Prostate gland (tissue), 2 donors: ENCODE results near the gene ANKRD11.

Experiments used
- CTCF ChIP-seq, 4 experiments: fragments of 200-600 bp in 2 of 4; fragments of 450-650 bp in 2 of 4; sonication (generic) in 2 of 4; IDR thresholded peaks; 1 replicate in 3 of 4; 2 replicates in 1 of 4; pipeline ENCODE4 v1.5.1; 2016 to 2019; ENCODE audit warnings: antibody characterized with exemption in 4 of 4, mild to moderate bottlenecking in 2 of 4, moderate library complexity in 2 of 4
- POLR2A ChIP-seq: fragments of 450-650 bp; IDR thresholded peaks from one replicate; pipeline ENCODE4 v1.6.1; 2016; ENCODE audit warnings: antibody characterized with exemption, mild to moderate bottlenecking

DNA sequence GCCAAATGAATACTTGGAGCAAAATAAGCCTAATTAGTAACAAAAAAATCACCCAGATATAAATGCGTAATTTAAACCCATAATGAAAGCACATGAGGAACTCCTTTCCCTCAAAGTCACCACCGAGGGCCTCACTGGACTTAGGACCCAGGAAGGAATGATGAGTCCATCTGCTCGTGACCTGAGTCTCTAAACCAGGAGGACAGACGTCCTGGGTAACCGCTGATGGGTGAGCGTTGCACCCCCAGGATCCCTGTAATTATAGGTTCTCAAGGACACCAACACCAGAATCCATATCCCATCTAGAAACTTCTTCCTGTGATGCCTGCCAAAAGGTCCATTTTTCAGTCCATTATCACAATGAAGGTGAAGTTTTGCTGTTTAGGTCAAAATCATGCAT, 151.5 kb downstream of the ANKRD11 start:
- TF ChIP-seq CTCF (IDR thresholded peaks at IDR 0.05) (no peak), POLR2A (no peak)
